Ishikawa (cell line): ENCODE measurements around the gene PYDC1.

Experiments
- CEBPB ChIP-seq: IDR thresholded peaks from 2 replicates; pipeline ENCODE4 v1.6.1; 2012
- EP300 ChIP-seq: IDR thresholded peaks from 2 replicates; pipeline ENCODE4 v1.6.1; 2012; ENCODE audit warnings: borderline replicate concordance
- MAX ChIP-seq: IDR thresholded peaks from 2 replicates; pipeline ENCODE4 v1.6.1; 2012
- NFIC ChIP-seq: IDR thresholded peaks from 2 replicates; pipeline ENCODE4 v1.6.1; 2012
- RAD21 ChIP-seq: IDR thresholded peaks from 2 replicates; pipeline ENCODE4 v1.6.1; 2012; ENCODE audit warnings: low read depth
- REST ChIP-seq: IDR thresholded peaks from 2 replicates; pipeline ENCODE4 v1.6.1; 2012; ENCODE audit warnings: low read depth, mild to moderate bottlenecking

DNA sequence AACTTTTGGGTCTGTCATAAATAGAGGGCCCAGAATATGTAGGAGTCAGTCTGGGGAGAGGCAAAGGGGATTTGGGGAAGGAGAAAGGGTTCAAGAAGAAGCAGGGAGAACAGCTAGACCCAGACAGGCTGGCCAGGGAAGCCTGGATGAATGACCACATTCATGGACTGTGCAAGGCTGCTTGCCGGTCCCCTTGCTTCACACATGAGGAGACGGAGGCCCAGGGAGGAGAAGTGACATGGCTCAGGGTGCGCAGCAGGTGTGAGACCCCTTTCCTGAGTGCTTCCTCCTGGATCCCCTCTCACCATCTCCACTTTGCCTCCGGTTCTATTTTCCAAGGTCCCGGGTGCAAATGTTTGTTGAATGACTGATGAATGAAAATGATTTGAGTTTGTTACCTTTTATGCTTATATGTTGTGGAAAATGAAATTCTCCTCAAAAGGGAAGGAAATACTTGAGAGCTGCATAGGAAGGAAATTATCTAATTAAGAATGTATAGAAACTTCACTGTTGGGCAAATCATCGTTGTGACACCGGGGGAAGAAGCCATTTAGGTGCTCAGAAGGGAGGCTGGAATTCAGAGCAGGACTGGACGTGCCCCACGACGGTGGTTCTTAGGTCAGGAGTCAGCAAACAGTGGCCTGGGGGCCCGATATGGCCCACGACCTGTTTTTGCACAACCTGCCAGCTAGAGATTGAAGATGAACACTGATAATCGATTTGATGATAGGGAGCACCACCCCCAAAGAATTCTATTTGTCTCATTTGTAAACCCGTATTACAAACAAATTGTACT is 43.4 kb upstream of the PYDC1 start:
- TF ChIP-seq EP300 (no peak), CEBPB (no peak), MAX (no peak), NFIC (no peak), REST (no peak), RAD21 (no peak)
